ENCODE measurements around the gene DNASE1L1.
A peak's percentile ranks its signal among the peaks of the same experiment; 100 is the strongest.

The DNASE1L1 gene

DNA sequence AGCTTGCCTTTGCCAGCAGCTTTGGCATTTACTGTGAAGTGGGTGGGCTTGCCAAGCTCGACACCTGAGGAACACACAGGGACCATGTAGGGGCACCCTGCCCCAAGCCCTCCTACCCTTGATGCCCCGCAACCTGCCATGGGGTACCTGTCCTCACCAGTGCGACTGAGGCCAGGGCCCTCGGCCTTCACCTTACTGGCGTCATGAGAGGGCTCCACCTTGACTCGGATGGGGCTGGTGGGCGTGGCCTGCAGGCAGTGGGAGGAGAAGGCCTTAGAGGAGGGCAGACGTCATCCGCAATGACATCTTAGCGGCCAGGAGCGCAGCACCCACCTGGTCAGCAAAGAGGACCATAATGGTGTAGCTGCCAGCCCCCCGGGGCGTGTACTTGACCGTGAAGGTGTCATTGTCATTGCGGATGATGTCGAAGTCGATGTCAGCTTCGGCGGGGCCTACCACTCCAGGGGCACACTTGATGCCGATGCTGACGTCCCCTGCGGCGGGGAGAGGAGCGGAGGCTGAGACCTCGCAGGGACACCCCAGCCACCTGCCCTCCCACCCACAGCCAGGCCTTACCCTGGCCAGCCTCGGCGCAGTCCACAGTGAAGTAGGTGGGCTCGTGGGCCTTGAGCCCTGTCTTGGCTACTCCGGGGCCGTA is 46.8 kb downstream of the DNASE1L1 start:
- TF ChIP-seq, protein P1, sequence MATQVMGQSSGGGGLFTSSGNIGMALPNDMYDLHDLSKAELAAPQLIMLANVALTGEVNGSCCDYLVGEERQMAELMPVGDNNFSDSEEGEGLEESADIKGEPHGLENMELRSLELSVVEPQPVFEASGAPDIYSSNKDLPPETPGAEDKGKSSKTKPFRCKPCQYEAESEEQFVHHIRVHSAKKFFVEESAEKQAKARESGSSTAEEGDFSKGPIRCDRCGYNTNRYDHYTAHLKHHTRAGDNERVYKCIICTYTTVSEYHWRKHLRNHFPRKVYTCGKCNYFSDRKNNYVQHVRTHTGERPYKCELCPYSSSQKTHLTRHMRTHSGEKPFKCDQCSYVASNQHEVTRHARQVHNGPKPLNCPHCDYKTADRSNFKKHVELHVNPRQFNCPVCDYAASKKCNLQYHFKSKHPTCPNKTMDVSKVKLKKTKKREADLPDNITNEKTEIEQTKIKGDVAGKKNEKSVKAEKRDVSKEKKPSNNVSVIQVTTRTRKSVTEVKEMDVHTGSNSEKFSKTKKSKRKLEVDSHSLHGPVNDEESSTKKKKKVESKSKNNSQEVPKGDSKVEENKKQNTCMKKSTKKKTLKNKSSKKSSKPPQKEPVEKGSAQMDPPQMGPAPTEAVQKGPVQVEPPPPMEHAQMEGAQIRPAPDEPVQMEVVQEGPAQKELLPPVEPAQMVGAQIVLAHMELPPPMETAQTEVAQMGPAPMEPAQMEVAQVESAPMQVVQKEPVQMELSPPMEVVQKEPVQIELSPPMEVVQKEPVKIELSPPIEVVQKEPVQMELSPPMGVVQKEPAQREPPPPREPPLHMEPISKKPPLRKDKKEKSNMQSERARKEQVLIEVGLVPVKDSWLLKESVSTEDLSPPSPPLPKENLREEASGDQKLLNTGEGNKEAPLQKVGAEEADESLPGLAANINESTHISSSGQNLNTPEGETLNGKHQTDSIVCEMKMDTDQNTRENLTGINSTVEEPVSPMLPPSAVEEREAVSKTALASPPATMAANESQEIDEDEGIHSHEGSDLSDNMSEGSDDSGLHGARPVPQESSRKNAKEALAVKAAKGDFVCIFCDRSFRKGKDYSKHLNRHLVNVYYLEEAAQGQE (IDR thresholded peaks at IDR 0.05; ENCODE audit: insufficient read depth in 1 of 2, low read depth in 2 of 2, low read length in 2 of 2): no peak
- TF ChIP-seq FOXP2 (optimal IDR thresholded peaks at IDR 0.05; ENCODE audit: borderline replicate concordance, extremely low read depth, extremely low read length, insufficient read depth) (no peak), SIN3A (IDR thresholded peaks at IDR 0.05; ENCODE audit: borderline replicate concordance, insufficient read depth, low read length) (no peak), POLR2AphosphoS5 (IDR thresholded peaks at IDR 0.05; ENCODE audit: low read depth, low read length) (no peak), TAF1 (IDR thresholded peaks at IDR 0.05; ENCODE audit: borderline replicate concordance, insufficient read depth, low read length) (no peak)

DNA sequence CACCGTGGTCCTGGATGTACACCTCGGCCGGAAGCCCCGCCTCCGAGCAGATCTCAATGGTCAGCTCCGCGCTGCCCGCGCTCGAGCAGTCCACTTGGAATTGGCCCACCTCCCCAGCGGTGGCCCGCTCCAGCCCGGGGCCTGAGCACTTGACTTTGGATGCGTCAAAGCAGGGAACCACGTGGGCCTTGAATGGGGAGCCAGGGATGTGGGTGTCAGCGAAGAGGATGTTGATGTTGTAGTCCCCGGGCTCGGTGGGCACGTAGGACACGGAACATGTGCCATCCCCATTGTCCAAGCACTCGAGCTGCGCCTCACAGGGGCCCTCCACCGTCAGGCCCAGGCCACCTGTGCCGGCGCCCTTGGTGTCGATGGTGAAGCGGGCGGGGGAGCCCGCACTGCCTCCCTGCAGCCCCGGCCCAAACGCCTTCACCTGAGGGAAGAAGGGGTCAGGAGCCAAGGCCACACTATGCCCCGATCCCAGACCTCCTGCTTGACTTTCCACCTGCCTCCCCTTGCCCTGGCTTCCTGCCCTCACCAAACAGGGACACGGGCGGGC is 48.8 kb downstream of the DNASE1L1 start:
- TF ChIP-seq TAF1 (IDR thresholded peaks at IDR 0.05; ENCODE audit: borderline replicate concordance, insufficient read depth, low read length) (no peak), POLR2AphosphoS5 (IDR thresholded peaks at IDR 0.05; ENCODE audit: low read depth, low read length) (no peak), FOXP2 (optimal IDR thresholded peaks at IDR 0.05; ENCODE audit: borderline replicate concordance, extremely low read depth, extremely low read length, insufficient read depth) (no peak), SIN3A (IDR thresholded peaks at IDR 0.05; ENCODE audit: borderline replicate concordance, insufficient read depth, low read length) (no peak)
- TF ChIP-seq, protein P1 (IDR thresholded peaks at IDR 0.05; ENCODE audit: insufficient read depth in 1 of 2, low read depth in 2 of 2, low read length in 2 of 2): no peak

DNA sequence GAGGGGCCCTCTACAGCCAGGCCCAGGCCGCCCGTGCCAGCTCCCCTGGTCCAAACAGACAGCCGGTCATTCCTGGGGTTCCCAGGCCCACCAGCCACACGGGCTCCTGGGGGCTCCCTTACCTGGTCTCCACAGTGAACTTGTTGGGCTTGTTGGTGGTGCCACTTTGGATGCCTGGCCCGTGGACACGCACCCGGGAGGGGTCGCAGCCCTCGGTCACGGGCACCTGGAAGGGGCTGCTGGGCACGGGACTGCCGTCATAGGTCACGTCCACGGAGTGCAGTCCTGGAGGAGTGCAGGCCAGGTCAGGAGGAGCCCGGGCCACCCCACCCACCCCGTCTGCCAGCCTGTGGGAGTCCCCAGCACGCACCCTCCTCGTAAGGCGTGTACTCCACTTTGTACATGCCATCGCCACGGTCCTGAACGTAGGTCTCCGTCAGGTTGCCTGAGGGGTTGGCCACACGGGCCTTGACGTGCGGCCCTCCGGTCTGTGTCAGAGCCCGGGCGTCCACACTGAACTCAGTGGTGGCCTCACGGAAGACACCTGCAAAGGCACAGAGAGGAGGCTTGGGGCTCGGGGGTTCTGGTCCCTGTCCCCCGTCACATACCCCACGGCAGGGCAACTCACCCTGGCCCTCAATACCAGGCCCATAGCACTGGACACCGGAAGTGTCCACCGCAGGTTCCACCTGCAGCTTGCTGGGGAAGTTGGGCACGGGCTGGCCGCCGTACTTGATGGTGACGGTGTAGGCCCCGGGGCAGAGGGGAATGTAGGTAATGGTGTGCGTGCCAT is 49.5 kb downstream of the DNASE1L1 start:
- no peak for TF ChIP-seq SIN3A (IDR thresholded peaks at IDR 0.05; ENCODE audit: borderline replicate concordance, insufficient read depth, low read length)
- TF ChIP-seq, protein P1 (IDR thresholded peaks at IDR 0.05; ENCODE audit: insufficient read depth in 1 of 2, low read depth in 2 of 2, low read length in 2 of 2): no peak
- TF ChIP-seq FOXP2 (optimal IDR thresholded peaks at IDR 0.05; ENCODE audit: borderline replicate concordance, extremely low read depth, extremely low read length, insufficient read depth): no peak
- no peak for TF ChIP-seq TAF1 (IDR thresholded peaks at IDR 0.05; ENCODE audit: borderline replicate concordance, insufficient read depth, low read length)
- TF ChIP-seq POLR2AphosphoS5 (IDR thresholded peaks at IDR 0.05; ENCODE audit: low read depth, low read length): no peak

DNA sequence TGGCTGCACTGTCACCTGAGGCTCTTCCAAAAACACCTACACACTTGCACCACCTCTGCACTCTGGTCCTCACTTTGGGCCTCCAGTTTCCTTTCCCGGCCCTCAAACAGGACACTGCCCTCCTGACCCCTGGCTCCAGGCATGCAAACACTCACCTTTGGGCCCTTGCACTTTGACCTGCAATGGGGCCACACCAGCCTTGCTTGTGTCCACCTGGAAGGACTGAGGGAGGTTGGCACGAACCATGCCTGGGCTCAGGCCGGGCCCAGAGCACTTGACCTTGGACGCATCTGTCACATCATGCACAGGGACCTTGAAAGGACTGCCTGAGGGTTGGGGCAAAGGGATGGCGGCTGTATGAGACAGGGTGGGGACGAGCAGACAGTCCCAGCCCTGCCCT is 50.2 kb downstream of the DNASE1L1 start:
- no peak for TF ChIP-seq POLR2AphosphoS5 (IDR thresholded peaks at IDR 0.05; ENCODE audit: low read depth, low read length)

DNA sequence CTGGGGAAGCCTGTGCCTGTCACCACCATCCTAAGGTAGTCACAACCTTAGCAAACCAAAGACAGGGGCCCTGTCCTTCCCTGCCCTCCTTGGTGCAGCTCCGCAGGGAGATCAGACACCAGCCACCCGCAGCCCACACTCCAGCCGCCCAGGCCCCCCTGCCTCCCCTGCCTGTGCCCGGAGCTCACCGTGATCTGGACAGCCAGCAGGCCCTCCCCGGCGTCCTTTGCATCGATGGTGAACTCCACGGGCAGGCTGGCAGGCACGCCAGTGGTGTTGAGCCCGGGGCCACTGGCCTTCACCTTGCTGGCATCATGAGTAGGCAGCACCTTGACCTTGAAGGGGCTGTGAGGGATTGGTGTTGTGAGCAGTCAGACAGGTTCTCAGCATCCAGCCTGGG is 51.0 kb downstream of the DNASE1L1 start:
- TF ChIP-seq SIN3A (IDR thresholded peaks at IDR 0.05; ENCODE audit: borderline replicate concordance, insufficient read depth, low read length) (no peak), POLR2AphosphoS5 (IDR thresholded peaks at IDR 0.05; ENCODE audit: low read depth, low read length) (0 out of 2 replicates have a peak, but pooled peaks have one; percentile 13)

DNA sequence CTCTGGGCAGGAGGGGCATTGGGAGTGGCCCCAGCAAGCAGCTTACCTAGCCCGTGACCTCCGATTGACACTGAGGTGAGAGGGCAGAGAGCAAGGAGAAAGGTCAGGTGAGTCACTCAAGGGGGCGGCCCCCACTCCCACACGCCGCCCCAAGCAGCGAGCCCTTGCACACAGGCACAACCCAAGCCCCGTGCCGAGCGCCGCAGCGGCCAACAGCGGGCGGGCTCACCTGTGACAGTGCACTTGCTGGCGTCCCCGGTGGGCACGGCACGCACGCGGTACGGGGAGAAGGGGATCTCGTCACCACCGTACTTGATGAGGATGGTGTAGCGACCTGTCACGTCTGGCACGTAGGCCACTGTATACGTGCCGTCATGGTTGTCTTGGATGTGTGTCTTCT is 51.8 kb downstream of the DNASE1L1 start:
- TF ChIP-seq FOXP2 (optimal IDR thresholded peaks at IDR 0.05; ENCODE audit: borderline replicate concordance, extremely low read depth, extremely low read length, insufficient read depth): no peak
- TF ChIP-seq, protein P1 (IDR thresholded peaks at IDR 0.05; ENCODE audit: insufficient read depth in 1 of 2, low read depth in 2 of 2, low read length in 2 of 2): no peak
- no peak for TF ChIP-seq POLR2AphosphoS5 (IDR thresholded peaks at IDR 0.05; ENCODE audit: low read depth, low read length)
- no peak for TF ChIP-seq TAF1 (IDR thresholded peaks at IDR 0.05; ENCODE audit: borderline replicate concordance, insufficient read depth, low read length)
- no peak for TF ChIP-seq SIN3A (IDR thresholded peaks at IDR 0.05; ENCODE audit: borderline replicate concordance, insufficient read depth, low read length)

Measured in PFSK-1 (cell line).